Measurements from ENCODE around the gene RAP2C.

Gene RAP2C

DNA sequence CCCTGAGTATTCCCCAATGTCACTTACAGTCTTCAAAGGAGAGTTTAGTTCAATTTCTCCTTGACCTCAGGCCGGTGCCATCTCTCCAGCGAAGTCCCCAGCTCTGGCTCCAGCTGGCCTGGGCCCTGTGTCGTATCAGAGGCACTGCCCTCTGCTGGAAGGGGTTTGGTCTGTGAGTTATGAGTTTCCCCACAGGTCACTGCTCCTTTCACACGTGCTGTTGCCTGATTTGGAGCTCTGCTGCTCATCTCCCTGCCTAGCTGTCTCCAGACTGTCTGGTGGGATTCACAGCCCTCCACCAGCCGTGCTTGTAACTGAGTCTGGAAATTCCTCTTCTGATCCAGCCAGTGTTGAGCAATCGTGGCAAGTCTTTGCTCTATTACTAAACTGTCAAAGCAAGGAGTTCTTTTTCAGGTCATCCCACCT lies at the start of gene RAP2C:
Gene RAP2C, minus strand, starts transcription at position 105 of the 426 bp plus-strand sequence. CDS start 2,179 bp downstream, outside the sequence.
- peak; percentile 36 to 80 (median 68) for DNase-seq

DNA sequence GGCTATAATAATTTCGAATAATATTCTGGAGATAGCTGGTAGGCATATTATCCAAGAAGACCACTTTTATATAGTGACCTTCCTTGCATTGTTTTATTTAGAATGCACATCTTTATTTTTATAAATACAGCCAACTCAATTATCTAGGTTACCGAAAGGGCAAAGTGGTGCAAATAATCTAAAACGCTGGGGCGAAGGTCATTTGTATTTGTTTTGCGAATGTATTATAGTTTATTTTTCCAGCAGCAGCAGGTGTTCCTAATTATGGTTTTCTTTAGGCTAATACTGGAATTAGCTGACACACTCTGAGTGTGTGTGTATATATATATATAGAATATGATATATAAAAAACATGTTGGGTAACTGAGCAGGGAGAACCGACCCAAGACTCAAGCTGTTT lies 48.1 kb upstream of the RAP2C start:
- DNase-seq = peak in 2 of 3 experiments; percentile 39 to 80

GRCh38 chrX:132266583-132267355 lies 47.5 kb upstream of the RAP2C start:
- peak in 2 of 3 experiments; percentile 41 to 79 for DNase-seq

DNA sequence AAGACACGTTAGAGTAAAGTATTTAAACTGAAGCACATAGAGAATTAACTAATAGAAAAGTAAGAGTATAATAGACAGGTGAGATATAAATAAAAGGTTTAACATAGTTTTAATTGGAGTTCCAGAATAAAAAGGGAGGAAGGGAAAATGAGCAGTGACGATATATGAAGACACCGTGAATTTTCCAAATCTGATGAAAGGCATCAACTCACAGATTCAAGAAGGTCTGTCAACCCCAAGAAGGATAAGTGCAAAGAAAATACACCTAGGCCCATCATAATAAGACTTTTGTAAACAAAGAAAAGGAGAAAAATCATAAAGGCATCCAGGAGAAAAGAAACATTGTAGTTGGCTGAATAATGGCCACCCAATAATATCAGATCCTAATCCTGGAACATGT lies 43.9 kb upstream of the RAP2C start:
- no peak for DNase-seq

DNA sequence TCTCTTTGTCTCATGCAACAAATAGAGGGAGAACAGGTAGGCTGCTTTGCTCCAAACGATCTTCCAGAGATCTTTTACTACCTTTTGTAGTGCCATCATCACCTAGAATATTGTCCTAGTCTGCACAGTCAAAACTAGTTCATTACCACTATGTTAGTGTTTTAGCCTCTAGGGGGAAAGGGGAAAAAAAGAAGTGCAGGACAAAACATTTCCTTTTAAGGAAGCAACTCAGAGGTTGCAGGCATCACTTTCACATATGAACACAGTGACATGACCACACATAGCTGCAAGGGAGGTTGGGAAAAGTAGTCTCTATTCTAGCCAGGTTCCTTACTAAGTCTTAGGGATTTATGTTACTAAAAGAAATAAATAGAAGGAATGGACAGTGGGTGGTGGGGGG lies 39.3 kb upstream of the RAP2C start:
- no peak for DNase-seq

DNA sequence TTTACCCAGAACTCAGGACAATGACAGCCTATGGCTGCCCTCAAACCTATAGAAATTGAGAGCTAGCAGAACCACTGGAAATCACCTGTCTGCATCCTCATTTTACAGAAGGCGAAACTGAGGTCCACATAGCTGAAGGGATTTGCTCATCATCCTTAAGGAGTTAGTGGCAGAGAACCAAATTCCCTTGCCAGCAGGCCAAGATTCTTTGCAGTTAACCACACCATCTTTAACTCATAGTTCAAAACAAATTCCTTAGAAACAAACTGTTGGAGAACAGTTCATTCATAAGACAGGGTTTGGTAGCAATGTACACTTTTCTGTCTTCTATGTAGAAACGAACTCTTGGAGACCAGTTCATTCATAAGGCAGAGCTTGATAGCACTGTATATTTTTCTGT lies 37.9 kb upstream of the RAP2C start:
- no peak for DNase-seq

GRCh38 chrX:132236121-132236520 lies 16.9 kb upstream of the RAP2C start:
- no peak for DNase-seq

DNA sequence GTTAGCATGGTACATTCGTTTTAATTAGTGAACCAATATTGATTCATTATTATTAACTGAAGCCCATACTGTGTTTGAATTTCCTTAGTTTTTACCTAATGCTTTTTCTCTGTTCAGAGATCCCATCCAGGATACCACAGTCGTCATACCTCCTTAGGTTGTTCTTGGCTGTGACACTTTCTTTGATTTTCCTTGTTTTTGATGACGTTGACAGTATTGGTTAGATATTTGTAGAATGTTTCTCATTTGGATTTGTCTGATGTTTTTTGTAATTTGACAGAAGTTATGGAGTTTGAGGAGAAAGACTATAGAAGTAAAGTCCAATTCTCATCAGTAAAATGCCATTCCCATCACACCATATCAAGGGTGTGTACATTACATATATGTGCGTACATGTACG lies 16.2 kb upstream of the RAP2C start:
- DNase-seq = no peak

GRCh38 chrX:132231587-132231986 lies 12.3 kb upstream of the RAP2C start:
- no peak for DNase-seq

GRCh38 chrX:132227383-132228112 lies 8.3 kb upstream of the RAP2C start:
- DNase-seq = no peak

- DNase-seq = peak in 2 of 3 experiments; percentile 1 to 39
These were observed 6.9 kb upstream of the RAP2C start for GRCh38 chrX:132226169-132226568.

- DNase-seq = peak; percentile 76 to 85 (median 77)
These were observed 991 bp downstream of the RAP2C start for GRCh38 chrX:132218100-132218812.

GRCh38 chrX:132217203-132218073 lies 1.8 kb downstream of the RAP2C start:
- peak; percentile 57 to 89 (median 79) for DNase-seq

- DNase-seq = no peak
These were observed 2.4 kb downstream of the RAP2C start for GRCh38 chrX:132216806-132217202.

- no peak for DNase-seq
These were observed 3.0 kb downstream of the RAP2C start for GRCh38 chrX:132216283-132216682.

DNA sequence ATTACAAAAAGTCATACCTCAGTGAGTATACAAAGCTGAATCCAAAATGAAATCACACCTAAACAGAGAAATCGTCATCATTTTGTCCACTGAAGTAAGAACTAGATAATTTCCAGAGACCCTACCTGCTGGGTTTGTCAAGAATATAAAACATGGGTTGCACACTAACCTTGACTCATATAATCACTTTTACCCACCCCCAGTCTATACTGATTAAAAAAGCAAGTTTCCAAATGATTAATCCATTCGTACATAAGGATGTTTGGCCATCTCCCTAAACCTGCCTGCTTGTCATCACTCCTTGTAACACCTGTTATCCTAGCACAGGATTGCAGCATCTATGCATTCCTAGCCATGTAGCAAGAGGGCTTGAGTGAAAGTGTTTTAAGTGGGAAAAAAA lies 4.7 kb downstream of the RAP2C start:
- no peak for DNase-seq

GRCh38 chrX:132209527-132209926 lies 9.7 kb downstream of the RAP2C start:
- DNase-seq = no peak

DNA sequence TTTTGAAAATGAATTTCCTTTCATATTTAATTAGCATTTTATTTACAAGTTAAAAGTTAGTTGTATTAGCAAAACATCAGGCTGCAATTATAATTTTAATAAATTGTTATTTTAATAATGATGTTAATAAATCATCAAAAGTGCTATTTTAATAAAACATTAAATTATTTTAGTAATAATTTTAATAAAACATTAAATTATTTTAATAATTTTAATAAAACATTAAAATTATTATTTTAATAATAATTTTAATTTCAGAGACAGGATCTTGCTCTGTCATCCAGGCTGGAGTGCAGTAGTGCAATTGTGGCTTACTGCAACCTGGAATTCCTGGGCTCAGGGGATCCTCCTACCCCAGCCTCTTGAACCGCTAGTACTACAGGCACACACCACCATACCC lies 10.8 kb downstream of the RAP2C start:
- DNase-seq = no peak

DNA sequence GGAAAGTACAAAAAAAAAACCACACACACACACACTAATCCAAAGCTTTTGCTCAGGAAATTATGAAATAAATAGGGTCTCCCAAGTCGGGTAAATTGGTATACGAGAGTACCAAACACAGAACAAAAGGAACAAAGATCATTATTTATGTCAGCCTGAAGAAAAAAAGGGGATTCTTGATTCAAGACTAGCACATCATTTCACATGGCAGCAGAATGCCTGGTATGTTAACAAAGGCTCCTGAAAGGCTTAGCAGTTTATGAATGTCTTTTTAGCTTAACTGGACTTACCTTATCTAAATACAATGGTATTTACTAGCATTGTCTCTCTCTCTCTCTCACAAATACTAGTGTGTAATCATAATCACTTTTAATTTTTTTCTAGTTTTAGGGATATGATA lies 11.3 kb downstream of the RAP2C start:
- DNase-seq = no peak

GRCh38 chrX:132206259-132206658 lies 13.0 kb downstream of the RAP2C start:
- no peak for DNase-seq

DNA sequence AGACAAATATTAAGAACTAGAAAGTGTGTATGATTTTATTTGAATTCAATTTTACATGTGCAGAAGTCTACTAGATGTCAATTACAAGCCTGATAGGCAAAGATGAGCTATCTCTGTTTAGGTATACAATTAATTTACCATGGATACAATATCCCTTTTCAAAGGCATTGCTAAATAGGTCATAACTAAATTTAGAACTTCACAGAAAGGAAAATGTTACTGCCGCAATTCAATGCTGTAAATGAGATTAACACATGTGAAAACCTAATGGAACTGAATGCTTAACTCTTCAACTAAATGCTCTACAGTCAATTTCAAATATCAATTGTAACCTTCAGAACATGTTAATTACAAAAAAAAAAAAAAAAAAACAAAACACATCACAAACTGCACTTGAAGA lies 14.6 kb downstream of the RAP2C start:
- no peak for DNase-seq

GRCh38 chrX:132200976-132201375 lies 18.3 kb downstream of the RAP2C start:
- no peak for DNase-seq

DNA sequence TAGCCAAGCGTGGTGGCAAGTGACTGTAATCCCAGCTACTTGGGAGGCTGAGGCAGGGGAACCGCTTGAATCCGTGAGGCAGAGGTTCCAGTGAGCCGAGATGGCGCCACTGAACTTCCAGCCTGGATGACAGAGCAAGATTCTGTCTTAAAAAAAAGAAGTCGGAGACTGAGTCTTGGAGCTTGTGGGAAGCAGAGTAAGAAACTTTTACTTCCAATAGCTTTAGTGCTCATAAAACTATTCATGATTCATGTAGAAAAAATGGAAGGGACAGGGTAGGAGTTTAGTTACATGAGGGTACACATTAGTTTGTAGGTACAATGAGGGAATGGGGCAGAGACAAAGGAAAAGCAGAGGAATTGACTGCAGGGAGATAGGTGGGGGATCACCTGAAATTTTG lies 19.3 kb downstream of the RAP2C start:
- no peak for DNase-seq

Measured in NCI-H1417 (cell line).